ENCODE measurements around the gene FAM136A. TPM values are rescaled to one million over a fixed set of nuclear protein-coding genes. Genes with fewer than 3 reads are reported as not detected.
A peak's percentile ranks its signal among the peaks of the same experiment; 100 is the strongest.

FAM136A gene
- total and polyA plus RNA-seq, 2 of the 13 experiments (the other 11 are each of a cell fraction or from before 2014, with no cell fraction given) = 77.8 to 126 TPM

DNA sequence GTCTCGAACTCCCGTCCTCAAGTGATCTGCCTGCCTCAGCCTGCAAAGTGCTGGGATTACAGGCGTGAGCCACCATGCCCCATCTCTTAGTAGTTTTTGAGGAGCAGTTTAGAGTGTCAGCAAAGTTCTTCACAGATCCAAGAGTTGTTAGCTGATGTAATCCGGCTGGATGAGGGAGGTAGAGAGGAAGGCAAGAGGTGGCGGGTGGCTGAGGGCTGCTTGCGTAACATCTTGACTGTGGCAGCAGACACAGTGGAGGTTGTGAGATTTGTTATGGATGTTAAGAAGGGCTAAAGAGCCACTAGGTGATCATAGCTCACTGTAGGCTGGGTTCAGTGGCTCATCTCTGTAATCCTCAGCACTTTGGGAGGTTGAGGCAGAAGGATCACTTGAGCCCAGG, 19.5 kb upstream of the FAM136A start:
- FAIRE-seq (no peak), ATAC-seq (no peak), DNase-seq (ENCODE audit: low spot score) (no peak)
- ChIA-PET POLR2A (no interaction called here), CTCF (ENCODE audit: low intra/inter-chr PET ratio, low total read pairs) (no interaction called here)
- TF ChIP-seq, protein P1, sequence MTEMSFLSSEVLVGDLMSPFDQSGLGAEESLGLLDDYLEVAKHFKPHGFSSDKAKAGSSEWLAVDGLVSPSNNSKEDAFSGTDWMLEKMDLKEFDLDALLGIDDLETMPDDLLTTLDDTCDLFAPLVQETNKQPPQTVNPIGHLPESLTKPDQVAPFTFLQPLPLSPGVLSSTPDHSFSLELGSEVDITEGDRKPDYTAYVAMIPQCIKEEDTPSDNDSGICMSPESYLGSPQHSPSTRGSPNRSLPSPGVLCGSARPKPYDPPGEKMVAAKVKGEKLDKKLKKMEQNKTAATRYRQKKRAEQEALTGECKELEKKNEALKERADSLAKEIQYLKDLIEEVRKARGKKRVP (CRISPR knock-in tag; IDR thresholded peaks at IDR 0.05) = peak in 1 of 2 experiments; percentile 40; a peak in 1 of 4 replicates
- TF ChIP-seq GATAD1 (CRISPR knock-in tag; IDR thresholded peaks at IDR 0.05) (no peak), CEBPB (IDR thresholded peaks at IDR 0.05; ENCODE audit: borderline replicate concordance, low read depth, low read length) (peak; percentile 82), CHCHD3 (CRISPR knock-in tag; IDR thresholded peaks at IDR 0.05) (no peak), CEBPG (CRISPR knock-in tag; IDR thresholded peaks at IDR 0.05) (peak; percentile 56; the same call in 1 of the 2 replicates)
- TF ChIP-seq, protein P2, sequence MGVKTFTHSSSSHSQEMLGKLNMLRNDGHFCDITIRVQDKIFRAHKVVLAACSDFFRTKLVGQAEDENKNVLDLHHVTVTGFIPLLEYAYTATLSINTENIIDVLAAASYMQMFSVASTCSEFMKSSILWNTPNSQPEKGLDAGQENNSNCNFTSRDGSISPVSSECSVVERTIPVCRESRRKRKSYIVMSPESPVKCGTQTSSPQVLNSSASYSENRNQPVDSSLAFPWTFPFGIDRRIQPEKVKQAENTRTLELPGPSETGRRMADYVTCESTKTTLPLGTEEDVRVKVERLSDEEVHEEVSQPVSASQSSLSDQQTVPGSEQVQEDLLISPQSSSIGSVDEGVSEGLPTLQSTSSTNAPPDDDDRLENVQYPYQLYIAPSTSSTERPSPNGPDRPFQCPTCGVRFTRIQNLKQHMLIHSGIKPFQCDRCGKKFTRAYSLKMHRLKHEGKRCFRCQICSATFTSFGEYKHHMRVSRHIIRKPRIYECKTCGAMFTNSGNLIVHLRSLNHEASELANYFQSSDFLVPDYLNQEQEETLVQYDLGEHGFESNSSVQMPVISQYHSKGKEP (CRISPR knock-in tag; IDR thresholded peaks at IDR 0.05) = no peak
- Histone ChIP-seq H3K4me3 (replicated peaks in 1 of 3; ENCODE audit: insufficient read depth in 1 of 3, low read depth in 2 of 3, low read length in 3 of 3) (no peak overlapping the region), H3K4me2 (ENCODE audit: low read depth, low read length) (no peak overlapping the region), H3K9ac (ENCODE audit: insufficient read depth, low read depth, low read length) (no peak overlapping the region), H3K36me3 (replicated peaks in 1 of 2; ENCODE audit: control insufficient read depth in 1 of 2, insufficient read depth in 2 of 2, low read length in 2 of 2) (no peaks in the 10 kb centered on the region), H4K20me1 (ENCODE audit: insufficient read depth, low read length) (no peaks in the 10 kb centered on the region), H3K9me3 (ENCODE audit: low read length) (no peaks in the 10 kb centered on the region), H3K27me3 (ENCODE audit: control insufficient read depth in 1 of 2, insufficient read depth in 2 of 2, low read length in 2 of 2) (peaks cover 0 to 8% of the 10 kb centered on the region in 2 experiments; a peak in 2 of 5 replicates), H3K27ac (ENCODE audit: extremely low read length, insufficient read depth, low read length) (no peak overlapping the region), H3K4me1 (ENCODE audit: insufficient read depth, low read length) (no peaks in the 10 kb centered on the region), H2AFZ (ENCODE audit: low read length) (no peak overlapping the region), H3K79me2 (ENCODE audit: insufficient read depth, low read length) (no peaks in the 10 kb centered on the region)
- intact Hi-C loops (cut with micrococcal nuclease; ENCODE audit: unreplicated experiment) = no loop called here
- 46% methylated on average over 6 of the region's 6 CpGs for WGBS (ENCODE audit: low lambda C conversion rate)
- no TSS peak for BruUV-seq (replicated peaks)
- in situ Hi-C loops (cut with HindIII; ENCODE audit: extremely low pct_ligation_motif_present, low pct_unique_long_range_greater_than_20kb) = no loop called here

DNA sequence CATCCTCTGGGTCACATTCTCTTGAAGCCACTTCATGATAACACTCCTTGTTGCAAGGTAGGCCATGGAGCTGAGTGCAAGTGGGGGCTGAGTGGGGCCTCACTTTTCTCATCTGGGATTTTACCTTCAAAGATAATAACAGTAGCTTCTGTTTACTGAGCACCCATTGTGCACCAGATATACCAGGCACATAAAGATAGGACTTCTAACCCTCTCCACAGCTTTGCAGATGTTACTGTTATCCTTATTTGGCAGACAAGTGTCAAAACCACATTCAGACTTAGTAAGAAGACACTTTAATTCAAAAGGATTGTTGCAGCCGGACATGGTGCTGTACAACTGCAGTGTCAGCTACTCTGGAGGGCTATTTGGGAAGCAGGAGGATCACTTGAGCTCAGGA, 12.8 kb upstream of the FAM136A start:
- Histone ChIP-seq H3K4me3 (replicated peaks in 1 of 3; ENCODE audit: insufficient read depth in 1 of 3, low read depth in 2 of 3, low read length in 3 of 3) (no peak overlapping the region), H3K9ac (ENCODE audit: insufficient read depth, low read depth, low read length) (no peak overlapping the region), H3K4me1 (ENCODE audit: insufficient read depth, low read length) (no peaks in the 10 kb centered on the region), H3K9me3 (ENCODE audit: low read length) (no peaks in the 10 kb centered on the region), H2AFZ (ENCODE audit: low read length) (no peak overlapping the region), H3K27me3 (ENCODE audit: control insufficient read depth in 1 of 2, insufficient read depth in 2 of 2, low read length in 2 of 2) (peaks cover 0 to 6% of the 10 kb centered on the region in 2 experiments; a peak in 2 of 5 replicates), H3K4me2 (ENCODE audit: low read depth, low read length) (no peak overlapping the region), H3K79me2 (ENCODE audit: insufficient read depth, low read length) (no peaks in the 10 kb centered on the region), H3K27ac (ENCODE audit: extremely low read length, insufficient read depth, low read length) (no peak overlapping the region), H4K20me1 (ENCODE audit: insufficient read depth, low read length) (no peaks in the 10 kb centered on the region), H3K36me3 (replicated peaks in 1 of 2; ENCODE audit: control insufficient read depth in 1 of 2, insufficient read depth in 2 of 2, low read length in 2 of 2) (no peaks in the 10 kb centered on the region)
- BruUV-seq (replicated peaks) = no TSS peak
- 0% methylated on average over 1 of the region's 1 CpG for WGBS (ENCODE audit: low lambda C conversion rate)
- intact Hi-C loops (cut with micrococcal nuclease; ENCODE audit: unreplicated experiment) = no loop called here
- ATAC-seq (no peak), DNase-seq (ENCODE audit: low spot score) (no peak), FAIRE-seq (no peak)
- CTCF ChIA-PET (ENCODE audit: low intra/inter-chr PET ratio, low total read pairs) = no interaction called here
- in situ Hi-C loops (cut with HindIII; ENCODE audit: extremely low pct_ligation_motif_present, low pct_unique_long_range_greater_than_20kb) = no loop called here
- POLR2A ChIA-PET = no interaction called here
- TF ChIP-seq SKI (IDR thresholded peaks at IDR 0.05; ENCODE audit: partially characterized antibody) (no peak), KLF6 (CRISPR knock-in tag; IDR thresholded peaks at IDR 0.05) (no peak), NCOR1 (IDR thresholded peaks at IDR 0.05; ENCODE audit: borderline replicate concordance, low read length) (no peak), ZNF616 (CRISPR knock-in tag; IDR thresholded peaks at IDR 0.05; ENCODE audit: low read depth) (no peak), U2AF1 (optimal IDR thresholded peaks at IDR 0.05; ENCODE audit: low read depth, low read length) (no peak), ZFP36 (IDR thresholded peaks at IDR 0.05; ENCODE audit: borderline replicate concordance, low read depth, low read length, partially characterized antibody) (no peak), SRSF1 (optimal IDR thresholded peaks at IDR 0.05; ENCODE audit: low read depth, low read length) (no peak), ZBTB7B (CRISPR knock-in tag; IDR thresholded peaks at IDR 0.05) (no peak), TRIM24 (CRISPR knock-in tag; IDR thresholded peaks at IDR 0.05) (no peak), SAP130 (CRISPR knock-in tag; IDR thresholded peaks at IDR 0.05; ENCODE audit: low read depth) (no peak)
- TF ChIP-seq, protein P3, sequence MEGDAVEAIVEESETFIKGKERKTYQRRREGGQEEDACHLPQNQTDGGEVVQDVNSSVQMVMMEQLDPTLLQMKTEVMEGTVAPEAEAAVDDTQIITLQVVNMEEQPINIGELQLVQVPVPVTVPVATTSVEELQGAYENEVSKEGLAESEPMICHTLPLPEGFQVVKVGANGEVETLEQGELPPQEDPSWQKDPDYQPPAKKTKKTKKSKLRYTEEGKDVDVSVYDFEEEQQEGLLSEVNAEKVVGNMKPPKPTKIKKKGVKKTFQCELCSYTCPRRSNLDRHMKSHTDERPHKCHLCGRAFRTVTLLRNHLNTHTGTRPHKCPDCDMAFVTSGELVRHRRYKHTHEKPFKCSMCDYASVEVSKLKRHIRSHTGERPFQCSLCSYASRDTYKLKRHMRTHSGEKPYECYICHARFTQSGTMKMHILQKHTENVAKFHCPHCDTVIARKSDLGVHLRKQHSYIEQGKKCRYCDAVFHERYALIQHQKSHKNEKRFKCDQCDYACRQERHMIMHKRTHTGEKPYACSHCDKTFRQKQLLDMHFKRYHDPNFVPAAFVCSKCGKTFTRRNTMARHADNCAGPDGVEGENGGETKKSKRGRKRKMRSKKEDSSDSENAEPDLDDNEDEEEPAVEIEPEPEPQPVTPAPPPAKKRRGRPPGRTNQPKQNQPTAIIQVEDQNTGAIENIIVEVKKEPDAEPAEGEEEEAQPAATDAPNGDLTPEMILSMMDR (CRISPR knock-in tag; IDR thresholded peaks at IDR 0.05) = no peak

Data from HepG2 (cell line).